ENCODE measurements around the gene MPLKIP.

DNA sequence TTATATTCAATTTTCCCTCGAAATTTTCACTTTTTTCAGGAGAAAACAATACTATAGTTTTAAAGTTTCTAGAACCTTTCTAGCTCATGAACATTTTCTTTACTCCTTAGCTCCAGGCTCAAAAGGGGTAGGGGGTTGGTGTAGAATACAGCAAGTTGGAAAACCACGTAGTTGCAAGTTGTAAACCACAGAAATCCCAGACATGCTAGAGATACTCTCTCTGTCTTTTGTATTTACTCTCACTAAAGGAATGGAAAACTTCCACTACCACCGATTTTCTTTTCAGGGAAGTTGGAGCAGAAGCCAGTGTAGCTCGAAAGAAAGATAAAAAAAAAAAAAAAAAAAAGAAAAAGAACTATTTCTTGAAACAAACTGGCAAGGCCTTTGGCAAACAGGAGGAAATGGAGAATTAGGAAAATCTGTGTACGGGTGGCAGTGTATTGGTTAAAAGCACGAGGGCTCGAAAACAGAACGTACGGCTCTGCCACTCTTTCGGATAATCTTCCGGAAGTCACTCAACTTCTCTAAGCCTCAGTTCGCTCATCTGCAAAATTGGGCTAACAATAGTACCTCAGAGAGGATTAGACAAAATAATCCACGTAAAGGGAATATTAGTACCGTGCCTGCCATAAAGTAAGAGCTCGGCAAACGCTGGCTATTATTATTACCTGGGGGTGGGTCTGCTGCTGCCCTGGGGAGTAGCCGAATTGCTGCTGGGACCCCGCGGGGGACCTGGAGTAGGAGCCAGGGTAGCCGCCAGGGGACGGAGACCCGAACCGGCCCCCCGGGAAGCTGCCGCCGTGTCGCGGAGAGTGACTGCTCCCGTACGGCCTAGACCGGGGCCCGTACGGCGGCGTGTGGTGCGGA is 628 bp downstream of the MPLKIP start:
- TF ChIP-seq HDAC2 (IDR thresholded peaks at IDR 0.05) = no peak
- TF ChIP-seq, protein P1, sequence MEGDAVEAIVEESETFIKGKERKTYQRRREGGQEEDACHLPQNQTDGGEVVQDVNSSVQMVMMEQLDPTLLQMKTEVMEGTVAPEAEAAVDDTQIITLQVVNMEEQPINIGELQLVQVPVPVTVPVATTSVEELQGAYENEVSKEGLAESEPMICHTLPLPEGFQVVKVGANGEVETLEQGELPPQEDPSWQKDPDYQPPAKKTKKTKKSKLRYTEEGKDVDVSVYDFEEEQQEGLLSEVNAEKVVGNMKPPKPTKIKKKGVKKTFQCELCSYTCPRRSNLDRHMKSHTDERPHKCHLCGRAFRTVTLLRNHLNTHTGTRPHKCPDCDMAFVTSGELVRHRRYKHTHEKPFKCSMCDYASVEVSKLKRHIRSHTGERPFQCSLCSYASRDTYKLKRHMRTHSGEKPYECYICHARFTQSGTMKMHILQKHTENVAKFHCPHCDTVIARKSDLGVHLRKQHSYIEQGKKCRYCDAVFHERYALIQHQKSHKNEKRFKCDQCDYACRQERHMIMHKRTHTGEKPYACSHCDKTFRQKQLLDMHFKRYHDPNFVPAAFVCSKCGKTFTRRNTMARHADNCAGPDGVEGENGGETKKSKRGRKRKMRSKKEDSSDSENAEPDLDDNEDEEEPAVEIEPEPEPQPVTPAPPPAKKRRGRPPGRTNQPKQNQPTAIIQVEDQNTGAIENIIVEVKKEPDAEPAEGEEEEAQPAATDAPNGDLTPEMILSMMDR (IDR thresholded peaks at IDR 0.05) = no peak
- no peak for TF ChIP-seq POLR2A (IDR thresholded peaks at IDR 0.05; ENCODE audit: low read length)
- TF ChIP-seq, protein P2, sequence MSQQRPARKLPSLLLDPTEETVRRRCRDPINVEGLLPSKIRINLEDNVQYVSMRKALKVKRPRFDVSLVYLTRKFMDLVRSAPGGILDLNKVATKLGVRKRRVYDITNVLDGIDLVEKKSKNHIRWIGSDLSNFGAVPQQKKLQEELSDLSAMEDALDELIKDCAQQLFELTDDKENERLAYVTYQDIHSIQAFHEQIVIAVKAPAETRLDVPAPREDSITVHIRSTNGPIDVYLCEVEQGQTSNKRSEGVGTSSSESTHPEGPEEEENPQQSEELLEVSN (IDR thresholded peaks at IDR 0.05; ENCODE audit: borderline replicate concordance, low read depth) = no peak
- no peak for TF ChIP-seq MAZ (IDR thresholded peaks at IDR 0.05; ENCODE audit: borderline replicate concordance, low read depth, low read length)
- TF ChIP-seq RAD21 (conservative IDR thresholded peaks at IDR 0.05 in 1 of 2, IDR thresholded peaks at IDR 0.05 in 1 of 2) = no peak
- no peak for TF ChIP-seq BHLHE40 (IDR thresholded peaks at IDR 0.05; ENCODE audit: low read depth, low read length)
- TF ChIP-seq RCOR1 (IDR thresholded peaks at IDR 0.05; ENCODE audit: low read depth, low read length) = no peak
- no peak for TF ChIP-seq POLR2AphosphoS2 (conservative IDR thresholded peaks at IDR 0.05; ENCODE audit: low read length)
- no peak for TF ChIP-seq RARB (CRISPR knock-in tag; IDR thresholded peaks at IDR 0.05)
- TF ChIP-seq, protein P3, sequence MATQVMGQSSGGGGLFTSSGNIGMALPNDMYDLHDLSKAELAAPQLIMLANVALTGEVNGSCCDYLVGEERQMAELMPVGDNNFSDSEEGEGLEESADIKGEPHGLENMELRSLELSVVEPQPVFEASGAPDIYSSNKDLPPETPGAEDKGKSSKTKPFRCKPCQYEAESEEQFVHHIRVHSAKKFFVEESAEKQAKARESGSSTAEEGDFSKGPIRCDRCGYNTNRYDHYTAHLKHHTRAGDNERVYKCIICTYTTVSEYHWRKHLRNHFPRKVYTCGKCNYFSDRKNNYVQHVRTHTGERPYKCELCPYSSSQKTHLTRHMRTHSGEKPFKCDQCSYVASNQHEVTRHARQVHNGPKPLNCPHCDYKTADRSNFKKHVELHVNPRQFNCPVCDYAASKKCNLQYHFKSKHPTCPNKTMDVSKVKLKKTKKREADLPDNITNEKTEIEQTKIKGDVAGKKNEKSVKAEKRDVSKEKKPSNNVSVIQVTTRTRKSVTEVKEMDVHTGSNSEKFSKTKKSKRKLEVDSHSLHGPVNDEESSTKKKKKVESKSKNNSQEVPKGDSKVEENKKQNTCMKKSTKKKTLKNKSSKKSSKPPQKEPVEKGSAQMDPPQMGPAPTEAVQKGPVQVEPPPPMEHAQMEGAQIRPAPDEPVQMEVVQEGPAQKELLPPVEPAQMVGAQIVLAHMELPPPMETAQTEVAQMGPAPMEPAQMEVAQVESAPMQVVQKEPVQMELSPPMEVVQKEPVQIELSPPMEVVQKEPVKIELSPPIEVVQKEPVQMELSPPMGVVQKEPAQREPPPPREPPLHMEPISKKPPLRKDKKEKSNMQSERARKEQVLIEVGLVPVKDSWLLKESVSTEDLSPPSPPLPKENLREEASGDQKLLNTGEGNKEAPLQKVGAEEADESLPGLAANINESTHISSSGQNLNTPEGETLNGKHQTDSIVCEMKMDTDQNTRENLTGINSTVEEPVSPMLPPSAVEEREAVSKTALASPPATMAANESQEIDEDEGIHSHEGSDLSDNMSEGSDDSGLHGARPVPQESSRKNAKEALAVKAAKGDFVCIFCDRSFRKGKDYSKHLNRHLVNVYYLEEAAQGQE (IDR thresholded peaks at IDR 0.05) = no peak
- TF ChIP-seq, protein P4, sequence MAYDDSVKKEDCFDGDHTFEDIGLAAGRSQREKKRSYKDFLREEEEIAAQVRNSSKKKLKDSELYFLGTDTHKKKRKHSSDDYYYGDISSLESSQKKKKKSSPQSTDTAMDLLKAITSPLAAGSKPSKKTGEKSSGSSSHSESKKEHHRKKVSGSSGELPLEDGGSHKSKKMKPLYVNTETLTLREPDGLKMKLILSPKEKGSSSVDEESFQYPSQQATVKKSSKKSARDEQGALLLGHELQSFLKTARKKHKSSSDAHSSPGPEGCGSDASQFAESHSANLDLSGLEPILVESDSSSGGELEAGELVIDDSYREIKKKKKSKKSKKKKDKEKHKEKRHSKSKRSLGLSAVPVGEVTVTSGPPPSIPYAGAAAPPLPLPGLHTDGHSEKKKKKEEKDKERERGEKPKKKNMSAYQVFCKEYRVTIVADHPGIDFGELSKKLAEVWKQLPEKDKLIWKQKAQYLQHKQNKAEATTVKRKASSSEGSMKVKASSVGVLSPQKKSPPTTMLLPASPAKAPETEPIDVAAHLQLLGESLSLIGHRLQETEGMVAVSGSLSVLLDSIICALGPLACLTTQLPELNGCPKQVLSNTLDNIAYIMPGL (CRISPR knock-in tag; IDR thresholded peaks at IDR 0.05; ENCODE audit: borderline replicate concordance) = no peak
- no peak for TF ChIP-seq NR3C1 (IDR thresholded peaks at IDR 0.05)

All from A549 (cell line).